H1 (cell line): Measurements from ENCODE around the gene DLG1. TPM values are rescaled to one million over a fixed set of nuclear protein-coding genes. Genes with fewer than 3 reads are reported as not detected.

Source experiments
- CTCF ChIA-PET: fragments of 300-600 bp; sonication (Branson Sonifier 250); formaldehyde crosslinking; loops from one replicate; lab custom pipeline; 2021; ENCODE audit not compliant: partially characterized antibody; lab: Charles Lee
- POLR2A ChIA-PET: fragments of 300-600 bp; sonication (Branson Sonifier 250); formaldehyde crosslinking; loops from one replicate; lab custom pipeline; 2021; ENCODE audit warnings: inconsistent platforms; ENCODE audit not compliant: partially characterized antibody; lab: Charles Lee
- DNase-seq, 2 experiments: peaks; one replicate each; pipeline versions ENCODE4 v3.0.0 to v3.0.0-alpha.2; 2010 to 2022; ENCODE audit warnings: low spot score in 2 of 2, low read depth in 1 of 2, mixed read lengths in 1 of 2
- FAIRE-seq: peaks from 2 replicates; lab custom pipeline; 2011; peaks lifted over from hg19 to GRCh38; lab: Jason Lieb, UNC
- H2AFZ ChIP-seq: 2 replicates; pipeline ENCODE4 v1.8.1; 2012; ENCODE audit warnings: low read length, inconsistent platforms
- H2AK5ac ChIP-seq: 2 replicates; pipeline ENCODE4 v1.6.1; 2013; ENCODE audit warnings: low read depth, low read length
- H2BK120ac ChIP-seq: replicated peaks from 2 replicates; pipeline ENCODE3; 2013; ENCODE audit warnings: low read depth, low read length, inconsistent platforms
- H2BK12ac ChIP-seq: 2 replicates; pipeline ENCODE4 v1.6.1; 2013; ENCODE audit warnings: low read depth, low read length
- H2BK15ac ChIP-seq: 2 replicates; pipeline ENCODE4 v1.6.1; 2013; ENCODE audit warnings: low read length
- H2BK20ac ChIP-seq: 2 replicates; pipeline ENCODE4 v1.6.1; 2013; ENCODE audit warnings: low read length
- H2BK5ac ChIP-seq: 2 replicates; pipeline ENCODE4 v1.6.1; 2013; ENCODE audit warnings: low read depth, low read length
- H3K14ac ChIP-seq: 2 replicates; pipeline ENCODE4 v1.6.1; 2013; ENCODE audit warnings: inconsistent platforms; ENCODE audit not compliant: insufficient read length
- H3K18ac ChIP-seq: 2 replicates; pipeline ENCODE4 v1.6.1; 2013; ENCODE audit warnings: low read length; ENCODE audit errors: extremely low read depth
- H3K23ac ChIP-seq: 2 replicates; pipeline ENCODE4 v1.6.1; 2013; ENCODE audit warnings: inconsistent platforms; ENCODE audit not compliant: insufficient read length
- H3K23me2 ChIP-seq: 2 replicates; pipeline ENCODE4 v1.6.1; 2013; ENCODE audit warnings: low read depth, low read length
- H3K27ac ChIP-seq: 2 replicates; pipeline ENCODE4 v1.6.1; 2011; ENCODE audit warnings: low read depth, low read length, inconsistent platforms
- H3K27me3 ChIP-seq, 4 experiments: replicated peaks in 1 of 4; 1 replicate in 1 of 4; 2 replicates in 3 of 4; pipeline versions ENCODE4 v1.6.1 to v1.8.1; 2011 to 2013; ENCODE audit warnings: low read length in 3 of 4, mild to moderate bottlenecking in 3 of 4, inconsistent platforms in 2 of 4, mixed read lengths in 2 of 4, moderate library complexity in 1 of 4; ENCODE audit not compliant: control insufficient read depth in 3 of 4, insufficient read depth in 3 of 4; ENCODE audit errors: extremely low read depth in 1 of 4
- H3K36me3 ChIP-seq, 4 experiments: 2 replicates each; pipeline versions ENCODE4 v1.6.1 to v1.8.1; 2011 to 2013; ENCODE audit warnings: mild to moderate bottlenecking in 4 of 4, low read length in 3 of 4, moderate library complexity in 2 of 4, control low read depth in 1 of 4, inconsistent platforms in 1 of 4; ENCODE audit not compliant: insufficient read depth in 4 of 4, control insufficient read depth in 2 of 4
- H3K4ac ChIP-seq: replicated peaks from 2 replicates; pipeline ENCODE3; 2013; ENCODE audit warnings: low read length, low read depth, mixed read lengths, inconsistent platforms; ENCODE audit not compliant: insufficient read length
- H3K4me1 ChIP-seq, 4 experiments: replicated peaks in 1 of 4; 1 replicate in 1 of 4; 2 replicates in 3 of 4; pipeline versions ENCODE4 v1.6.1 to v1.8.1; 2011 to 2013; ENCODE audit warnings: low read length in 3 of 4, inconsistent platforms in 2 of 4, mixed read lengths in 1 of 4; ENCODE audit not compliant: insufficient read depth in 4 of 4, control insufficient read depth in 3 of 4
- H3K4me2 ChIP-seq, 2 experiments: 2 replicates each; pipeline versions ENCODE4 v1.6.1 to v1.8.1; 2011 to 2013; ENCODE audit warnings: low read depth in 2 of 2, low read length in 2 of 2, control low read depth in 1 of 2, inconsistent platforms in 1 of 2, mild to moderate bottlenecking in 1 of 2; ENCODE audit not compliant: insufficient read depth in 1 of 2
- H3K4me3 ChIP-seq, 4 experiments: fragments of 200-600, 300-600 bp in 1 of 4; sonication (generic), shearing (Covaris generic), sonication (Bioruptor Twin) in 1 of 4; 2 replicates each; pipeline versions ENCODE4 v1.5.1 to v1.8.1; 2011 to 2016; ENCODE audit warnings: low read length in 4 of 4, low read depth in 3 of 4, control low read depth in 2 of 4, inconsistent platforms in 2 of 4, mild to moderate bottlenecking in 2 of 4, mixed read lengths in 1 of 4, moderate library complexity in 1 of 4; ENCODE audit not compliant: insufficient read depth in 2 of 4; ENCODE audit errors: extremely low read depth in 1 of 4
- H3K56ac ChIP-seq: replicated peaks from 2 replicates; pipeline ENCODE3; 2013; ENCODE audit warnings: low read depth, mild to moderate bottlenecking, mixed read lengths, low read length, inconsistent platforms; ENCODE audit not compliant: insufficient read length
- H3K79me1 ChIP-seq: 2 replicates; pipeline ENCODE4 v1.6.1; 2013; ENCODE audit warnings: low read depth, low read length, control low read depth
- H3K79me2 ChIP-seq, 2 experiments: 2 replicates each; pipeline versions ENCODE4 v1.6.1 to v1.8.1; 2012 to 2013; ENCODE audit warnings: low read length in 2 of 2, mild to moderate bottlenecking in 2 of 2, inconsistent platforms in 1 of 2; ENCODE audit not compliant: insufficient read depth in 2 of 2, control insufficient read depth in 1 of 2
- H3K9ac ChIP-seq, 4 experiments: replicated peaks in 1 of 4; 1 replicate in 1 of 4; 2 replicates in 3 of 4; pipeline versions ENCODE4 v1.6.1 to v1.8.1; 2011 to 2013; ENCODE audit warnings: low read depth in 3 of 4, low read length in 3 of 4, control low read depth in 2 of 4, mild to moderate bottlenecking in 2 of 4, moderate library complexity in 2 of 4, inconsistent platforms in 1 of 4; ENCODE audit errors: extremely low read depth in 1 of 4
- H3K9me3 ChIP-seq, 2 experiments: 2 replicates each; pipeline versions ENCODE4 v1.6.1 to v1.8.1; 2012 to 2013; ENCODE audit warnings: mild to moderate bottlenecking in 2 of 2, moderate library complexity in 2 of 2, control low read depth in 1 of 2, inconsistent platforms in 1 of 2, low read depth in 1 of 2, low read length in 1 of 2, mixed read lengths in 1 of 2; ENCODE audit not compliant: insufficient read depth in 2 of 2
- H4K20me1 ChIP-seq, 2 experiments: replicated peaks in 1 of 2; 2 replicates each; pipeline versions ENCODE3 to v1.8.1; 2011 to 2013; ENCODE audit warnings: inconsistent platforms in 2 of 2, low read length in 2 of 2, mild to moderate bottlenecking in 1 of 2; ENCODE audit not compliant: insufficient read depth in 2 of 2, control insufficient read depth in 1 of 2
- H4K5ac ChIP-seq: 2 replicates; pipeline ENCODE4 v1.6.1; 2013; ENCODE audit warnings: low read length, low read depth, mixed read lengths, inconsistent platforms; ENCODE audit not compliant: insufficient read length
- H4K8ac ChIP-seq: 2 replicates; pipeline ENCODE4 v1.8.0; 2013; ENCODE audit warnings: mild to moderate bottlenecking, moderate library complexity, low read length, inconsistent platforms; ENCODE audit not compliant: insufficient read depth; ENCODE audit errors: extremely low read depth
- H4K91ac ChIP-seq: replicated peaks from 2 replicates; pipeline ENCODE3; 2013; ENCODE audit warnings: low read length, mixed read lengths, inconsistent platforms; ENCODE audit not compliant: insufficient read length
- ASH2L ChIP-seq: fragments of 200-600, 300-600 bp; sonication (generic); IDR thresholded peaks from one replicate; pipeline ENCODE4 v1.7.1; 2017; ENCODE audit warnings: low read length
- BCL11A ChIP-seq, 2 experiments: IDR thresholded peaks; one replicate each; pipeline ENCODE4 v1.6.1; 2011; ENCODE audit warnings: low read depth in 2 of 2, low read length in 2 of 2, mild to moderate bottlenecking in 2 of 2
- BRCA1 ChIP-seq: IDR thresholded peaks from 2 replicates; pipeline ENCODE4 v1.6.1; 2012; ENCODE audit warnings: low read depth, low read length, improper control_type of control experiment
- CHD1 ChIP-seq: IDR thresholded peaks from 2 replicates; pipeline ENCODE4 v1.6.1; 2012; ENCODE audit warnings: low read depth, low read length, improper control_type of control experiment
- EP300 ChIP-seq, 2 experiments: IDR thresholded peaks; 1 replicate in 1 of 2; 2 replicates in 1 of 2; pipeline ENCODE4 v1.6.1; 2011 to 2012; ENCODE audit warnings: low read depth in 2 of 2, low read length in 2 of 2, mild to moderate bottlenecking in 2 of 2, borderline replicate concordance in 1 of 2, inconsistent platforms in 1 of 2, moderate library complexity in 1 of 2
- KDM1A ChIP-seq: fragments of 200-600, 300-600 bp; sonication (generic); IDR thresholded peaks from 2 replicates; pipeline ENCODE4 v1.7.1; 2016; ENCODE audit warnings: mild to moderate bottlenecking, low read length, borderline replicate concordance
- POLR2A ChIP-seq, 2 experiments: IDR thresholded peaks; 1 replicate in 1 of 2; 2 replicates in 1 of 2; pipeline ENCODE4 v1.6.1; 2011; ENCODE audit warnings: low read depth in 2 of 2, low read length in 2 of 2, mild to moderate bottlenecking in 2 of 2; ENCODE audit errors: control extremely low read depth in 1 of 2
- RXRA ChIP-seq: IDR thresholded peaks from 2 replicates; pipeline ENCODE4 v1.6.1; 2011; ENCODE audit warnings: low read depth, mild to moderate bottlenecking, low read length, moderate library complexity; ENCODE audit not compliant: insufficient read depth
- SAP30 ChIP-seq: fragments of 300-600 bp; sonication (generic); IDR thresholded peaks from 2 replicates; pipeline ENCODE4 v1.7.1; 2012; ENCODE audit warnings: low read length, moderate library complexity, mild to moderate bottlenecking, inconsistent platforms; ENCODE audit not compliant: insufficient read depth, insufficient replicate concordance
- YY1 ChIP-seq: IDR thresholded peaks from 2 replicates; pipeline ENCODE4 v1.6.1; 2011; ENCODE audit warnings: low read depth, mild to moderate bottlenecking, low read length
- WGBS, 2 experiments: shearing (Covaris generic) in 1 of 2; methylation state at CpG; one replicate each; pipeline versions ENCODE4 v1.1.6 to v1.1.7; 2013 to 2015; ENCODE audit warnings: low lambda C conversion rate in 2 of 2, mixed read lengths in 2 of 2, inconsistent platforms in 1 of 2, low coverage in 1 of 2, missing lambda C conversion rate in 1 of 2; ENCODE audit not compliant: insufficient replicate concordance in 2 of 2, insufficient coverage in 1 of 2, insufficient read length in 1 of 2; ENCODE audit errors: extremely low coverage in 1 of 2, missing lambda C conversion rate in 1 of 2; 5-methylcytosine and 5-hydroxymethylcytosine counted together
- long read RNA-seq, 2 experiments: library from RNA in 1 of 2; library from capped mRNA in 1 of 2; stranded (forward); transcript quantifications; one replicate each; pipeline ENCODE4 v2.0.0, GENCODE V29; 2021; ENCODE audit warnings: inconsistent platforms in 1 of 2
- polyA minus RNA-seq, 3 experiments: library from RNA; depleted of rRNA, polyadenylated mRNA; stranded (reverse); fragments of >200 nt; gene quantifications; 1 replicate in 2 of 3; 2 replicates in 1 of 3; pipeline ENCODE4 v1.2.3, GENCODE V29; 2011
- polyA plus RNA-seq, 7 experiments: library from polyadenylated mRNA; depleted of rRNA in 3 of 7; stranded (reverse) in 5 of 7; unstranded in 2 of 7; fragments of >200 nt in 5 of 7; fragments of 200-250 nt in 2 of 7; gene quantifications; 1 replicate in 5 of 7; 2 replicates in 1 of 7; 4 replicates in 1 of 7; pipeline versions ENCODE4 v1.2.1 to v1.2.3, GENCODE V29; 2011 to 2013; ENCODE audit warnings: missing spikeins in 2 of 7, mixed read lengths in 2 of 7
- total RNA-seq: library from RNA; stranded (reverse); fragmentation: NEBNext Ultra II Directional; extraction: Animal tissue kit (Norgen Biotek cat#: 25700); gene quantifications from 2 replicates; pipeline ENCODE4 v1.2.1, GENCODE V29; 2021

DLG1 gene
- 74.9 and 78.8 TPM in 2 replicates for total RNA-seq
- 10.5 and 13.4 TPM in 2 replicates for polyA plus RNA-seq (2011; rRNA removed)
- 61.9 TPM for polyA plus RNA-seq (2011; cell fraction: cytosol; rRNA removed)
- 21.7 TPM for polyA plus RNA-seq (2011; cell fraction: nucleus; rRNA removed)
- 29.0 to 50.3 TPM (median 32.2 TPM) in 4 replicates for polyA plus RNA-seq (2012, experiment 1 of 2)
- polyA plus RNA-seq (2012, experiment 2 of 2): 2.5 TPM
- polyA plus RNA-seq (2013, experiment 1 of 2): 34.3 TPM
- 30.6 TPM for polyA plus RNA-seq (2013, experiment 2 of 2)
- polyA minus RNA-seq (2011; rRNA and poly(A)+ RNA removed): 60.0 and 72.1 TPM in 2 replicates
- 44.3 TPM for polyA minus RNA-seq (2011; cell fraction: cytosol; rRNA and poly(A)+ RNA removed)
- 167 TPM for polyA minus RNA-seq (2011; cell fraction: nucleus; rRNA and poly(A)+ RNA removed)
- long read RNA-seq, experiment 1, partial matches to known transcripts: 12 of 36 reads
- long read RNA-seq, experiment 1, other reads (novel, unspliced or antisense): 24 of 36 reads
- long read RNA-seq, experiment 2, partial matches to known transcripts: 42 of 66 reads
- long read RNA-seq, experiment 2, other reads (novel, unspliced or antisense): 23 of 66 reads

DNA sequence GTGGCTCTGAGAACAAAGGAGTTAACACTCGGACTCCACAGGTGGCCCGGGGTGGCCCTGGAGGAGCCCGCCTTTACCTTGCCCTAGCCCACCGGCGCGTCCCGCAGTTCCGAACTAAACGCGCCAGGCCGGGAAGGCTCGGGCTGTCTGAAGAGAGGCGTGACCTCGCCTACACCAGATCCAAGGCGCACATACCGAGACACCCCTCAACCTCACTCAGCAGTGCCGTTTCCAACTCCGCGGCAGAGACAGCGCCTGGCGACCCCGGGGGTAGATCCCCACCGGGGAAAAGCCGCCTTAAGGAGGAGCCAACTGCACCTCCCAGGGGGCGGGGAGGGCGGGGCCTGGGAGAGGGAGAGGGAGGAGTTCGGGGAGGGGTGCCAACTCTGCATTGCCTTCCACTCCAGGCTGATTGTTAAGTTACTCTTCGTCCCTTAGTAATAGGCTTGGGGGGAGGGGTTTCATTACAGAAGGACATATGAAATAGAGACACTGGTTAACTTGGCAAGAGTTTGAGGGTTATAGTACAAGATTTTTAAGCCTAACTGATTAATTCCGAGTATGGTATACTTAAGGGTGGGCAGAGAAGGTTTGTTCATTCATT lies at the start of gene DLG1:
DLG1 (minus strand) TSS at position 272 of the 604 bp plus-strand sequence. CDS start 1,408 bp downstream, outside the sequence.
- H3K18ac ChIP-seq: peak within 1 kb of the TSS; percentile 100
- peak within 1 kb of the TSS; percentile 90 for H3K27ac ChIP-seq
- H4K5ac ChIP-seq: peak within 1 kb of the TSS; percentile 65
- 0 out of 2 replicates have a peak within 1 kb of the TSS, but pooled peaks have one; percentile 61 for H2BK20ac ChIP-seq
- H3K23ac ChIP-seq: no peak within 1 kb of the TSS
- peak within 1 kb of the TSS; percentile 66 to 89 (median 87) for H3K4me3 ChIP-seq
- H2BK5ac ChIP-seq: peak within 1 kb of the TSS; percentile 97
- peak within 1 kb of the TSS; percentile 63 for H4K91ac ChIP-seq
- peak within 1 kb of the TSS; percentile 75 to 94 (median 86) for H3K9ac ChIP-seq
- no peaks in the 10 kb centered on the region for H3K9me3 ChIP-seq
- H2AK5ac ChIP-seq: no peak within 1 kb of the TSS
- DNase-seq: peak; percentile 74 to 91
- H3K79me1 ChIP-seq: no peaks in the 10 kb centered on the region
- FAIRE-seq: no peak
- ChIA-PET CTCF (no interaction called here), POLR2A (interaction anchor here (0.6 to 1.5 kb wide), 6 partner anchors 12 to 211 kb away, joined by 3 to 4 read pairs (median 3); no protein-coding TSS in a partner anchor)
- H4K20me1 ChIP-seq: peaks cover 3 to 6% of the 10 kb centered on the region in 2 experiments
- no peak within 1 kb of the TSS for H3K14ac ChIP-seq
- WGBS, 2 experiments: 2% methylated on average over 24 of the region's 29 CpGs; no CpG with 5 or more reads in 1 of the 2 experiments
- H3K79me2 ChIP-seq: peaks cover 0 to 38% of the 10 kb centered on the region in 2 experiments; a peak in 2 of 4 replicates
- peaks cover 6% of the 10 kb centered on the region for H3K23me2 ChIP-seq
- H2AFZ ChIP-seq: peak within 1 kb of the TSS; percentile 98
- peak within 1 kb of the TSS; percentile 97 for H4K8ac ChIP-seq
- H3K4me2 ChIP-seq: peak within 1 kb of the TSS; percentile 84 to 87
- H2BK120ac ChIP-seq: peak within 1 kb of the TSS; percentile 30
- peak within 1 kb of the TSS; percentile 85; the same call in 1 of the 2 replicates for H2BK15ac ChIP-seq
- H2BK12ac ChIP-seq: peak within 1 kb of the TSS; percentile 95
- peak within 1 kb of the TSS; percentile 80 for H3K56ac ChIP-seq
- H3K36me3 ChIP-seq: peaks cover 0 to 22% (median 8%) of the 10 kb centered on the region in 4 experiments; a peak in 5 of 8 replicates
- H3K27me3 ChIP-seq: no peaks in the 10 kb centered on the region
- H3K4ac ChIP-seq: peak within 1 kb of the TSS; percentile 46
- H3K4me1 ChIP-seq: peaks cover 0 to 8% (median 5%) of the 10 kb centered on the region in 4 experiments; a peak in 3 of 7 replicates
- TF ChIP-seq EP300 (IDR thresholded peaks at IDR 0.05; ENCODE audit: borderline replicate concordance in 1 of 2, low read depth in 2 of 2, low read length in 2 of 2) (no peak), ASH2L (no peak), POLR2A (IDR thresholded peaks at IDR 0.05; ENCODE audit: control extremely low read depth in 1 of 2, low read depth in 2 of 2, low read length in 2 of 2) (peak; percentile 52 to 70; a peak in 2 of 3 replicates), CHD1 (no peak), RXRA (no peak), BRCA1 (no peak), KDM1A (no peak), SAP30 (no peak), BCL11A (IDR thresholded peaks at IDR 0.05; ENCODE audit: low read depth in 2 of 2, low read length in 2 of 2) (no peak), YY1 (no peak)
